ENCODE results near the gene TUBB2A.
"Not testable (repeated sequence)": the region's sequence is repeated elsewhere in the genome, so short reads cannot be mapped to it uniquely, and the experiment has no call there.

The TUBB2A gene

GRCh38 chr6:3200682-3201081 lies 43.3 kb upstream of the TUBB2A start:
- no peak for TF ChIP-seq CTCF (IDR thresholded peaks at IDR 0.05; ENCODE audit: control insufficient read depth, insufficient read depth, low read depth, low read length, missing control alignments)
- no peak for DNase-seq (ENCODE audit: low read depth)
- H3K4me3 ChIP-seq (ENCODE audit: control insufficient read depth, low read depth, low read length), result no peak overlapping the region

- DNase-seq (ENCODE audit: low read depth), result no peak
- TF ChIP-seq CTCF (IDR thresholded peaks at IDR 0.05; ENCODE audit: control insufficient read depth, insufficient read depth, low read depth, low read length, missing control alignments), result no peak
- H3K4me3 ChIP-seq (ENCODE audit: control insufficient read depth, low read depth, low read length), result no peak overlapping the region
Observed at GRCh38 chr6:3199382-3199781, 42.0 kb upstream of the TUBB2A start.

- not testable (repeated sequence) for DNase-seq (ENCODE audit: low read depth)
Observed at GRCh38 chr6:3197734-3198133, 40.4 kb upstream of the TUBB2A start.

GRCh38 chr6:3196770-3197169 lies 39.4 kb upstream of the TUBB2A start:
- DNase-seq (ENCODE audit: low read depth), result no peak
- TF ChIP-seq CTCF (IDR thresholded peaks at IDR 0.05; ENCODE audit: control insufficient read depth, insufficient read depth, low read depth, low read length, missing control alignments), result no peak
- H3K4me3 ChIP-seq (ENCODE audit: control insufficient read depth, low read depth, low read length), result no peak overlapping the region

More at GRCh38 chr6:3197734-3198133, 40.4 kb upstream of the TUBB2A start:
- not testable (repeated sequence) for H3K4me3 ChIP-seq (ENCODE audit: control insufficient read depth, low read depth, low read length)

GRCh38 chr6:3195695-3196497 lies 38.6 kb upstream of the TUBB2A start:
- DNase-seq (ENCODE audit: low read depth), result no peak

GRCh38 chr6:3195420-3195694 lies 38.0 kb upstream of the TUBB2A start:
- no peak overlapping the region for H3K4me3 ChIP-seq (ENCODE audit: control insufficient read depth, low read depth, low read length)
- TF ChIP-seq CTCF (IDR thresholded peaks at IDR 0.05; ENCODE audit: control insufficient read depth, insufficient read depth, low read depth, low read length, missing control alignments), result no peak
- no peak for DNase-seq (ENCODE audit: low read depth)

More at GRCh38 chr6:3195695-3196497, 38.6 kb upstream of the TUBB2A start:
- TF ChIP-seq CTCF (IDR thresholded peaks at IDR 0.05; ENCODE audit: control insufficient read depth, insufficient read depth, low read depth, low read length, missing control alignments), result no peak
- no peak overlapping the region for H3K4me3 ChIP-seq (ENCODE audit: control insufficient read depth, low read depth, low read length)

GRCh38 chr6:3194535-3195419 lies 37.4 kb upstream of the TUBB2A start:
- no peak for TF ChIP-seq CTCF (IDR thresholded peaks at IDR 0.05; ENCODE audit: control insufficient read depth, insufficient read depth, low read depth, low read length, missing control alignments)
- no peak for DNase-seq (ENCODE audit: low read depth)
- no peak overlapping the region for H3K4me3 ChIP-seq (ENCODE audit: control insufficient read depth, low read depth, low read length)
